Measurements from ENCODE around the gene CORO7.
A peak's percentile ranks its signal among the peaks of the same experiment; 100 is the strongest.

Gene CORO7

GRCh38 chr16:4313563-4314531 is 102.5 kb downstream of the CORO7 start:
- Histone ChIP-seq H3K36me3 (ENCODE audit: insufficient read depth, low read length) (no peaks in the 10 kb centered on the region), H3K4me1 (ENCODE audit: insufficient read depth, low read length) (peaks cover 26% of the 10 kb centered on the region; the same call in 1 of the 2 replicates), H3K9me3 (ENCODE audit: control insufficient read depth, insufficient read depth, low read length) (no peaks in the 10 kb centered on the region), H3K9ac (ENCODE audit: low read depth, low read length) (no peak overlapping the region; the same call in 1 of the 2 replicates)

GRCh38 chr16:4309833-4310266 is 106.5 kb downstream of the CORO7 start:
- H3K9ac ChIP-seq (ENCODE audit: low read depth, low read length) = no peak overlapping the region
- peaks cover 11% of the 10 kb centered on the region; the same call in 1 of the 2 replicates for H3K4me1 ChIP-seq (ENCODE audit: insufficient read depth, low read length)
- no peaks in the 10 kb centered on the region for H3K9me3 ChIP-seq (ENCODE audit: control insufficient read depth, insufficient read depth, low read length)
- H3K36me3 ChIP-seq (ENCODE audit: insufficient read depth, low read length) = 0 out of 2 replicates have a peak, but pooled peaks cover 2% of the 10 kb centered on the region

GRCh38 chr16:4309102-4309832 is 107.1 kb downstream of the CORO7 start:
- Histone ChIP-seq H3K9me3 (ENCODE audit: control insufficient read depth, insufficient read depth, low read length) (no peaks in the 10 kb centered on the region), H3K4me1 (ENCODE audit: insufficient read depth, low read length) (peaks cover 17% of the 10 kb centered on the region; the same call in 1 of the 2 replicates), H3K9ac (ENCODE audit: low read depth, low read length) (no peak overlapping the region), H3K36me3 (ENCODE audit: insufficient read depth, low read length) (peaks cover 2% of the 10 kb centered on the region; the same call in 1 of the 2 replicates)

- Histone ChIP-seq H3K36me3 (ENCODE audit: insufficient read depth, low read length) (peaks cover 2% of the 10 kb centered on the region; the same call in 1 of the 2 replicates), H3K9ac (ENCODE audit: low read depth, low read length) (peak overlapping the region; percentile 85), H3K9me3 (ENCODE audit: control insufficient read depth, insufficient read depth, low read length) (no peaks in the 10 kb centered on the region), H3K4me1 (ENCODE audit: insufficient read depth, low read length) (peaks cover 17% of the 10 kb centered on the region; the same call in 1 of the 2 replicates)
Observed at GRCh38 chr16:4307215-4308037, 109.0 kb downstream of the CORO7 start.

GRCh38 chr16:4306470-4307214 is 109.8 kb downstream of the CORO7 start:
- H3K9ac ChIP-seq (ENCODE audit: low read depth, low read length) = peak overlapping the region; percentile 85
- peaks cover 17% of the 10 kb centered on the region; the same call in 1 of the 2 replicates for H3K4me1 ChIP-seq (ENCODE audit: insufficient read depth, low read length)
- H3K9me3 ChIP-seq (ENCODE audit: control insufficient read depth, insufficient read depth, low read length) = no peaks in the 10 kb centered on the region
- peaks cover 2% of the 10 kb centered on the region; the same call in 1 of the 2 replicates for H3K36me3 ChIP-seq (ENCODE audit: insufficient read depth, low read length)
